Naive B cell (primary cell): ENCODE data around the gene MCC. TPM values are rescaled to one million over a fixed set of nuclear protein-coding genes. Genes with fewer than 3 reads are reported as not detected.

ENCODE experiments used
- ATAC-seq, 2 donors: fragments of 150-1000 bp; cut with Tn5 transposase; 2 replicates each; pipeline ENCODE4 v1.10.0; 2021; ENCODE audit warnings: low read depth in 2 of 2, mild to moderate bottlenecking in 2 of 2, moderate library complexity in 2 of 2
- DNase-seq: peaks from one replicate; pipeline ENCODE4 v3.0.0; 2022
- H3K27ac Mint-ChIP-seq, 6 donors: one replicate each; pipeline ENCODE4 v1.8.0; 2020 to 2022; ENCODE audit warnings: mild to moderate bottlenecking in 6 of 6, mixed read lengths in 6 of 6, moderate library complexity in 5 of 6, inconsistent platforms in 2 of 6
- H3K27me3 Mint-ChIP-seq, 3 donors: one replicate each; pipeline ENCODE4 v1.8.0; 2021 to 2022; ENCODE audit warnings: mixed read lengths in 3 of 3, mild to moderate bottlenecking in 1 of 3
- H3K36me3 Mint-ChIP-seq, 2 donors: one replicate each; pipeline ENCODE4 v1.8.0; 2020 to 2022; ENCODE audit warnings: mixed read lengths in 2 of 2, inconsistent platforms in 1 of 2, mild to moderate bottlenecking in 1 of 2
- H3K4me1 Mint-ChIP-seq, 3 donors: one replicate each; pipeline ENCODE4 v1.8.0; 2020 to 2022; ENCODE audit warnings: mixed read lengths in 3 of 3, inconsistent platforms in 1 of 3, mild to moderate bottlenecking in 1 of 3, moderate library complexity in 1 of 3
- H3K4me3 Mint-ChIP-seq, 8 donors: one replicate each; pipeline ENCODE4 v1.8.0; 2020 to 2022; ENCODE audit warnings: mild to moderate bottlenecking in 8 of 8, mixed read lengths in 8 of 8, moderate library complexity in 8 of 8, inconsistent platforms in 2 of 8
- H3K9me3 Mint-ChIP-seq, 7 donors: one replicate each; pipeline ENCODE4 v1.8.0; 2020 to 2022; ENCODE audit warnings: mixed read lengths in 7 of 7, mild to moderate bottlenecking in 5 of 7, inconsistent platforms in 2 of 7, moderate library complexity in 1 of 7
- polyA plus RNA-seq, 6 donors: library from polyadenylated mRNA; unstranded; fragments of 300-500 nt; fragmentation: Illumina TruSeq; gene quantifications; one replicate each; pipeline ENCODE4 v1.2.3, GENCODE V29; 2021; ENCODE audit warnings: low read depth in 6 of 6

The MCC gene
- polyA plus RNA-seq: under 1 TPM in 5 of 6 donors, not detected in 1; 0.16 to 0.56 (median 0.31) TPM

GRCh38 chr5:113487781-113488644 lies at the start of gene MCC:
Gene MCC, minus strand, starts transcription at chr5:113488453.
- Mint-ChIP-seq H3K27me3 (peaks cover 71 to 88% (median 80%) of the 10 kb centered on the region in 3 donors), H3K4me3 (peak within 1 kb of the TSS; percentile 64 to 91 (median 70)), H3K36me3 (peaks cover 11 to 21% of the 10 kb centered on the region in 2 donors), H3K9me3 (peaks cover 12 to 30% (median 27%) of the 10 kb centered on the region in 7 donors), H3K27ac (no peak within 1 kb of the TSS), H3K4me1 (peaks cover 0 to 17% (median 15%) of the 10 kb centered on the region in 3 donors)
- DNase-seq (peak; percentile 9), ATAC-seq (peak; percentile 50 to 55)

GRCh38 chr5:113531481-113532159 lies 43.4 kb upstream of the MCC start:
- Mint-ChIP-seq H3K27ac (no peak overlapping the region), H3K4me1 (no peaks in the 10 kb centered on the region), H3K36me3 (peaks cover 14 to 32% of the 10 kb centered on the region in 2 donors), H3K4me3 (no peak overlapping the region), H3K9me3 (peaks cover 0 to 21% (median 8%) of the 10 kb centered on the region in 7 donors), H3K27me3 (no peaks in the 10 kb centered on the region)
- no peak for DNase-seq
- no peak for ATAC-seq

GRCh38 chr5:113527746-113528145 lies 39.5 kb upstream of the MCC start:
- H3K36me3 Mint-ChIP-seq: peaks cover 14 to 22% of the 10 kb centered on the region in 2 donors
- DNase-seq (no peak), ATAC-seq (no peak)
- H3K27ac Mint-ChIP-seq: no peak overlapping the region
- no peaks in the 10 kb centered on the region for H3K27me3 Mint-ChIP-seq
- H3K4me3 Mint-ChIP-seq: no peak overlapping the region
- peaks cover 0 to 21% (median 8%) of the 10 kb centered on the region in 7 donors for H3K9me3 Mint-ChIP-seq
- peaks cover 13 to 16% (median 13%) of the 10 kb centered on the region in 3 donors for H3K4me1 Mint-ChIP-seq

DNA sequence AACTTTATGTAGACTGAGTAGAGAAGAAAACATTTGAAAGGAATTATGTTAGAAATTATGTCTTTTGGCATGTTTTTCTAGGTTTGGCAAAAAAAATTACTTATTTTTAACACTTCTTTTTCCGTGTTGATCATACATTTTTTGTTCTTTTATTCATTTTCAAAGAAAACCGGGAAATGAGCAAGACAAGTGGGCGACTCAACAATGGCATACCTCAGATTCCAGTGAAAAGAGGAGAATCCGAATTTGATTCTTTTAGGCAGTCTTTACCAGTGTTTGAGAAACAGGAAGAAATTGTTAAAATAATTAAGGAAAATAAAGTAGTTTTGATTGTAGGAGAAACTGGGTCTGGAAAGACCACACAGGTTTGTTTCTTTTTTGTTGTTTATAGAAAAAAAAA lies 38.2 kb upstream of the MCC start:
- H3K4me3 Mint-ChIP-seq: no peak overlapping the region

GRCh38 chr5:113524927-113525326 lies 36.7 kb upstream of the MCC start:
- peak; percentile 44 for DNase-seq
- ATAC-seq: peak; percentile 97 to 99
- Mint-ChIP-seq H3K4me1 (peaks cover 18 to 23% (median 18%) of the 10 kb centered on the region in 3 donors), H3K9me3 (peaks cover 0 to 1% (median 0%) of the 10 kb centered on the region in 7 donors), H3K27ac (peak overlapping the region in 5 of 6 donors; percentile 36 to 84 (median 63)), H3K27me3 (no peaks in the 10 kb centered on the region), H3K36me3 (no peaks in the 10 kb centered on the region), H3K4me3 (peak overlapping the region in 7 of 8 donors; percentile 13 to 86 (median 45))

More for the DNA sequence above, 38.2 kb upstream of the MCC start:
- Mint-ChIP-seq H3K27ac (peak overlapping the region in 1 of 6 donors; percentile 63), H3K4me1 (peaks cover 13 to 17% (median 16%) of the 10 kb centered on the region in 3 donors), H3K9me3 (peaks cover 0 to 14% (median 7%) of the 10 kb centered on the region in 7 donors), H3K27me3 (no peaks in the 10 kb centered on the region), H3K36me3 (peaks cover 12 to 14% of the 10 kb centered on the region in 2 donors)
- no peak for ATAC-seq
- DNase-seq: no peak

GRCh38 chr5:113523168-113523567 lies 34.9 kb upstream of the MCC start:
- Mint-ChIP-seq H3K4me3 (no peak overlapping the region), H3K4me1 (peaks cover 18 to 24% (median 24%) of the 10 kb centered on the region in 3 donors), H3K9me3 (no peaks in the 10 kb centered on the region), H3K27ac (peak overlapping the region in 3 of 6 donors; percentile 39 to 74 (median 71)), H3K27me3 (no peaks in the 10 kb centered on the region), H3K36me3 (no peaks in the 10 kb centered on the region)
- ATAC-seq: no peak
- no peak for DNase-seq

DNA sequence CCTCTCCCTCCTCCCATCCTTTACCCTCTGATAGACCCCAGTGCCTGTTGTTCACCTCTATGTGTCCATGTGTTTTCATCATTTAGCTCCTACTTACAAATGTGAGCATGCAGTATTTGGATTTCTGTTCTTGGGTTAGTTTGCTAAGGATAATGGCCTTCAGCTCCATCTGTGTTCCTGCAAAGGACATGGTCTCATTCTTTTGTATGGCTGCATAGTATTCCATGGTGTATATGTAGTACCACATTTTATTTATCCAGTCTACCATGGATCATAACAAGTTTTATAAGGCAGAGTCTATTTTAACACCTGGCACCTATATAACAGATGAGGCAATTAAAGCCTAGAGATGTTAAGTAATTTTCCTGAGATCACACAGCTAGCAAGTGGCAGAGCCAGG lies 32.6 kb upstream of the MCC start:
- DNase-seq (no peak), ATAC-seq (no peak)
- Mint-ChIP-seq H3K27me3 (no peaks in the 10 kb centered on the region), H3K9me3 (no peaks in the 10 kb centered on the region), H3K27ac (peak overlapping the region in 1 of 6 donors; percentile 47), H3K4me1 (peaks cover 24 to 29% (median 26%) of the 10 kb centered on the region in 3 donors), H3K36me3 (no peaks in the 10 kb centered on the region), H3K4me3 (no peak overlapping the region)

DNA sequence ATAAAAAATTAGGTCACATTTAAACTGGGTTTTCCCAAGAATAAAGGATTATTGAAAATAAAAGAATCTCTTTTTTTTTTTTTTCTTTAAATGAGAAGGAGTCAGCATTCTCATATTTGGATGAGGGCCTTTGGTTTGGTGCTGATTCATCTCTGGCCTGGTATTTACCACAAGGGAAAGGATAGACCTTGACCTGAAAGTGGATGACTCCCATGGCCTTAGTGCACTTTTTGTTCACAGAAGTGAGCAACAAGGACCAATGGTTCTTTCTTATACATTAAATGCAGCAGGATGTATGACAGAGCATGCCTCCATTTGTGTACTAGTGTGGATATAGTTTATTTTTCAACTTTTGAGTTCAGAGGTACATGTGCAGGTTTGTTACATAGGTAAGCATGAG lies 32.2 kb upstream of the MCC start:
- DNase-seq (no peak), ATAC-seq (no peak)
- Mint-ChIP-seq H3K27ac (no peak overlapping the region), H3K27me3 (no peaks in the 10 kb centered on the region), H3K4me3 (no peak overlapping the region), H3K9me3 (no peaks in the 10 kb centered on the region), H3K36me3 (peaks cover 0 to 3% of the 10 kb centered on the region in 2 donors), H3K4me1 (peaks cover 28 to 33% (median 30%) of the 10 kb centered on the region in 3 donors)

- no peak for ATAC-seq
- Mint-ChIP-seq H3K27me3 (no peaks in the 10 kb centered on the region), H3K4me3 (no peak overlapping the region), H3K9me3 (no peaks in the 10 kb centered on the region), H3K27ac (peak overlapping the region in 1 of 6 donors; percentile 17), H3K36me3 (peaks cover 0 to 4% of the 10 kb centered on the region in 2 donors), H3K4me1 (peaks cover 32 to 36% (median 35%) of the 10 kb centered on the region in 3 donors)
- DNase-seq: no peak
Measured at GRCh38 chr5:113519412-113519811, 31.2 kb upstream of the MCC start.

GRCh38 chr5:113518884-113519283 lies 30.6 kb upstream of the MCC start:
- ATAC-seq: no peak
- H3K27ac Mint-ChIP-seq: peak overlapping the region in 2 of 6 donors; percentile 26 to 79
- DNase-seq: no peak
- peaks cover 35% of the 10 kb centered on the region in 3 donors for H3K4me1 Mint-ChIP-seq
- peaks cover 0 to 4% of the 10 kb centered on the region in 2 donors for H3K36me3 Mint-ChIP-seq
- no peak overlapping the region for H3K4me3 Mint-ChIP-seq
- no peaks in the 10 kb centered on the region for H3K27me3 Mint-ChIP-seq
- H3K9me3 Mint-ChIP-seq: no peaks in the 10 kb centered on the region

GRCh38 chr5:113514289-113514635 lies 26.0 kb upstream of the MCC start:
- peak overlapping the region; percentile 93 to 98 (median 97) for H3K27ac Mint-ChIP-seq
- peaks cover 0 to 4% of the 10 kb centered on the region in 2 donors for H3K36me3 Mint-ChIP-seq
- no peak for ATAC-seq
- H3K27me3 Mint-ChIP-seq: peaks cover 12 to 24% (median 14%) of the 10 kb centered on the region in 3 donors
- DNase-seq: no peak
- H3K4me3 Mint-ChIP-seq: peak overlapping the region; percentile 85 to 97 (median 94)
- H3K4me1 Mint-ChIP-seq: peaks cover 23 to 28% (median 23%) of the 10 kb centered on the region in 3 donors
- H3K9me3 Mint-ChIP-seq: no peaks in the 10 kb centered on the region

DNA sequence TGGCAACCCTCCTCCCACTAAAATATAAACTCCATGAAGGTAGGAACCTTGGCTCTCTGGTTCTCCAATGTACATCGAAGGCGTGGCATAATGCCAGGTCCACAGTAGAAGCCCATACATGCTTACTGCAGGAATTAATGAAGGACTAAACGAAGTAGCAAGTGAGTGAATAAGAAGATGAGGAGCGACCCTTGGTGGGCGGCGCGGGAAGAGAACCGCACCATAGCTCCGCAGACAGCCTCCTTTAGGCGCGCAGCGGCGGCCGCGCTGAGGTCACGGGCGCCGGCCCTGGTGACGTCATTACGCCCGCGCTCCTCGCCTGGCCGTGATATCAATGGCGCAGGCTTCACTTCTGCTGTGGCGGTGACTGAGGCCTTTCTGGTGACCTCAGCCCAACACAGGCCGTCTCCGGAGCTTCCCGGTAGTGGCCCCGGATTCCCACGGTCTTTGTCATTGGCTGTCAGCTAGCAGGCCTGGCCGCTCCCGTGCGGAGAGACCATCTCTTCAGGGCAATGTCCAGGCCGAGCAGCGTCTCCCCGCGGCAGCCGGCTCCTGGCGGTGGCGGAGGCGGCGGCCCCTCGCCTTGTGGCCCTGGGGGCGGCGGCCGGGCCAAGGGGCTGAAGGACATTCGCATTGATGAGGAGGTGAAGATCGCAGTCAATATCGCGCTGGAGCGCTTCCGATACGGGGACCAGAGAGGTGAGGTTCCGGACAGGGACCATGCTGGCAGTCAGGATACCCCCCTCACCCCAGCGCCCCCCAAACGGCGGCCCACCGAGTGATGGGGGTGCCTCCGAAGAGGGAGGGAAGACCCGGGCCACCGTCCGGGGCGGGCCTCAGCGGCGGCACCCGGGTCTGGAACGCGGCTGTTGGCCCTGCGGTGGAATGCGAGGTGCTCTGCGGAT lies 25.4 kb upstream of the MCC start, which contains the start of gene YTHDC2:
TSS of gene YTHDC2 (plus strand) at position 311 of the 905 bp plus-strand sequence. CDS start at position 513, 202 bp downstream.
- Mint-ChIP-seq H3K36me3 (peaks cover 0 to 4% of the 10 kb centered on the region in 2 donors), H3K9me3 (no peaks in the 10 kb centered on the region), H3K27ac (peak within 1 kb of the TSS; percentile 93 to 98 (median 97)), H3K27me3 (peaks cover 16 to 29% (median 16%) of the 10 kb centered on the region in 3 donors), H3K4me1 (peaks cover 23 to 28% (median 23%) of the 10 kb centered on the region in 3 donors), H3K4me3 (peak within 1 kb of the TSS; percentile 85 to 97 (median 94))
- DNase-seq: peak; percentile 89
- peak; percentile 95 for ATAC-seq
